NT2/D1 (cell line): ENCODE measurements around the gene MAP3K20.
"Not testable (repeated sequence)": the region's sequence is repeated elsewhere in the genome, so short reads cannot be mapped to it uniquely, and the experiment has no call there.

Experiments used
- DNase-seq: peaks from one replicate; pipeline ENCODE4 v3.0.0-alpha.2; 2011; ENCODE audit warnings: low read depth, low spot score
- H3K27me3 ChIP-seq: 2 replicates; pipeline ENCODE4 v1.6.0; 2011; ENCODE audit warnings: mild to moderate bottlenecking; ENCODE audit not compliant: insufficient read length, insufficient read depth
- H3K36me3 ChIP-seq: 2 replicates; pipeline ENCODE4 v1.6.1; 2011; ENCODE audit warnings: mild to moderate bottlenecking, low read length, mixed read lengths; ENCODE audit not compliant: insufficient read depth, insufficient read length
- H3K4me1 ChIP-seq: 2 replicates; pipeline ENCODE4 v1.5.1; 2011; ENCODE audit not compliant: insufficient read depth, insufficient read length
- H3K4me3 ChIP-seq: 2 replicates; pipeline ENCODE4 v1.5.1; 2011; ENCODE audit warnings: low read depth; ENCODE audit not compliant: insufficient read length
- H3K9ac ChIP-seq: 2 replicates; pipeline ENCODE4 v1.6.0; 2011; ENCODE audit warnings: low read depth; ENCODE audit not compliant: insufficient read length
- H3K9me3 ChIP-seq: 2 replicates; pipeline ENCODE4 v1.5.1; 2011; ENCODE audit warnings: mild to moderate bottlenecking, low read length; ENCODE audit not compliant: insufficient read depth
- SUZ12 ChIP-seq: IDR thresholded peaks from 2 replicates; pipeline ENCODE4 v1.6.1; 2011; ENCODE audit not compliant: insufficient read length, insufficient read depth; ENCODE audit errors: extremely low read depth
- YY1 ChIP-seq: IDR thresholded peaks from 2 replicates; pipeline ENCODE4 v1.6.1; 2011; ENCODE audit not compliant: insufficient read length, insufficient read depth
- ZNF274 ChIP-seq: IDR thresholded peaks from 2 replicates; pipeline ENCODE4 v1.6.1; 2011; ENCODE audit warnings: mild to moderate bottlenecking, low read depth, low read length

Gene MAP3K20

GRCh38 chr2:173288561-173288960 lies 212.9 kb downstream of the MAP3K20 start:
- Histone ChIP-seq H3K4me1 (no peaks in the 10 kb centered on the region), H3K9me3 (peaks cover 17% of the 10 kb centered on the region), H3K9ac (no peak overlapping the region), H3K36me3 (no peaks in the 10 kb centered on the region), H3K27me3 (no peaks in the 10 kb centered on the region), H3K4me3 (no peak overlapping the region)
- TF ChIP-seq ZNF274 (no peak), YY1 (no peak), SUZ12 (no peak)
- DNase-seq: no peak

- peaks cover 15% of the 10 kb centered on the region for H3K9me3 ChIP-seq
- H3K4me1 ChIP-seq: no peaks in the 10 kb centered on the region
- no peak overlapping the region for H3K9ac ChIP-seq
- no peaks in the 10 kb centered on the region for H3K27me3 ChIP-seq
- no peak overlapping the region for H3K4me3 ChIP-seq
- DNase-seq: no peak
- TF ChIP-seq ZNF274 (no peak), SUZ12 (no peak), YY1 (no peak)
- H3K36me3 ChIP-seq: no peaks in the 10 kb centered on the region
Observed at GRCh38 chr2:173290046-173290445, 214.4 kb downstream of the MAP3K20 start.

- Histone ChIP-seq H3K4me3 (no peak overlapping the region), H3K36me3 (no peaks in the 10 kb centered on the region), H3K4me1 (no peaks in the 10 kb centered on the region), H3K27me3 (no peaks in the 10 kb centered on the region), H3K9ac (no peak overlapping the region), H3K9me3 (peaks cover 16% of the 10 kb centered on the region)
- TF ChIP-seq SUZ12 (no peak), ZNF274 (no peak), YY1 (no peak)
- no peak for DNase-seq
Observed at GRCh38 chr2:173290518-173290917, 214.9 kb downstream of the MAP3K20 start.

GRCh38 chr2:173291412-173291811 lies 215.8 kb downstream of the MAP3K20 start:
- Histone ChIP-seq H3K4me3 (no peak overlapping the region), H3K4me1 (no peaks in the 10 kb centered on the region), H3K27me3 (no peaks in the 10 kb centered on the region), H3K36me3 (no peaks in the 10 kb centered on the region), H3K9ac (no peak overlapping the region), H3K9me3 (peaks cover 19% of the 10 kb centered on the region)
- DNase-seq: no peak
- TF ChIP-seq YY1: no peak
- no peak for TF ChIP-seq SUZ12
- TF ChIP-seq ZNF274: no peak

GRCh38 chr2:173296235-173296634 lies 220.6 kb downstream of the MAP3K20 start:
- Histone ChIP-seq H3K36me3 (no peaks in the 10 kb centered on the region), H3K9me3 (peaks cover 65% of the 10 kb centered on the region), H3K27me3 (no peaks in the 10 kb centered on the region), H3K4me1 (no peaks in the 10 kb centered on the region), H3K9ac (no peak overlapping the region), H3K4me3 (no peak overlapping the region)
- TF ChIP-seq ZNF274 (no peak), YY1 (no peak), SUZ12 (no peak)
- no peak for DNase-seq

- Histone ChIP-seq H3K36me3 (no peaks in the 10 kb centered on the region), H3K9ac (no peak overlapping the region), H3K9me3 (peaks cover 59% of the 10 kb centered on the region), H3K4me1 (no peaks in the 10 kb centered on the region), H3K4me3 (no peak overlapping the region), H3K27me3 (no peaks in the 10 kb centered on the region)
- no peak for TF ChIP-seq ZNF274
- no peak for TF ChIP-seq YY1
- TF ChIP-seq SUZ12: no peak
- no peak for DNase-seq
Observed at GRCh38 chr2:173298536-173299097, 223.0 kb downstream of the MAP3K20 start.

- Histone ChIP-seq H3K27me3 (no peaks in the 10 kb centered on the region), H3K4me1 (no peaks in the 10 kb centered on the region), H3K4me3 (no peak overlapping the region), H3K36me3 (no peaks in the 10 kb centered on the region), H3K9me3 (peaks cover 59% of the 10 kb centered on the region), H3K9ac (no peak overlapping the region)
- no peak for TF ChIP-seq SUZ12
- TF ChIP-seq YY1: no peak
- TF ChIP-seq ZNF274: no peak
- no peak for DNase-seq
Observed at GRCh38 chr2:173299764-173300163, 224.1 kb downstream of the MAP3K20 start.

- no peaks in the 10 kb centered on the region for H3K4me1 ChIP-seq
- no peak for TF ChIP-seq YY1
- TF ChIP-seq SUZ12: no peak
- no peak for TF ChIP-seq ZNF274
- H3K36me3 ChIP-seq: no peaks in the 10 kb centered on the region
- H3K27me3 ChIP-seq: no peaks in the 10 kb centered on the region
- no peak overlapping the region for H3K9ac ChIP-seq
- no peak for DNase-seq
- H3K4me3 ChIP-seq: no peak overlapping the region
- H3K9me3 ChIP-seq: peaks cover 58% of the 10 kb centered on the region
Observed at GRCh38 chr2:173300458-173300857, 224.8 kb downstream of the MAP3K20 start.

- not testable (repeated sequence) for H3K27me3 ChIP-seq, H3K9ac ChIP-seq, DNase-seq, H3K4me1 ChIP-seq, H3K4me3 ChIP-seq, H3K36me3 ChIP-seq
- H3K9me3 ChIP-seq: peaks cover 54% of the 10 kb centered on the region
Observed at GRCh38 chr2:173301549-173301948, 225.9 kb downstream of the MAP3K20 start.
